ENCODE results near the gene ABL2. TPM values are rescaled to one million over a fixed set of nuclear protein-coding genes. Genes with fewer than 3 reads are reported as not detected.

ABL2 gene
- total and polyA plus RNA-seq, 9 of the 15 experiments (the other 6 are each of a cell fraction or from before 2014, with no cell fraction given) = 1.4 to 15.0 (median 8.6) TPM

- FAIRE-seq (no peak), ATAC-seq (no peak), DNase-seq (ENCODE audit: extremely low read depth in 1 of 4, low spot score in 3 of 4) (no peak)
- H3K4me3 ChIP-seq = no peak overlapping the region
- H3K9me1 ChIP-seq (ENCODE audit: control insufficient read depth, insufficient read depth, low read length) = no peaks in the 10 kb centered on the region
- no peaks in the 10 kb centered on the region for H3K27me3 ChIP-seq (ENCODE audit: control insufficient read depth in 2 of 2, insufficient read depth in 2 of 2, low read length in 2 of 2)
- H3K4me2 ChIP-seq (ENCODE audit: insufficient read depth, low read length) = no peak overlapping the region
- WGBS (ENCODE audit: insufficient coverage, low coverage, missing lambda C conversion rate) = 62% methylated on average over 3 of the region's 3 CpGs
- no TSS peak for BruUV-seq (replicated peaks)
- TF ChIP-seq HNRNPK (IDR thresholded peaks at IDR 0.05; ENCODE audit: low read depth, low read length, poor library complexity, severe bottlenecking) = no peak
- TF ChIP-seq GTF2E2 (tag; IDR thresholded peaks at IDR 0.05) = no peak
- TF ChIP-seq MXI1 (IDR thresholded peaks at IDR 0.05; ENCODE audit: low read depth, low read length) = no peak
- no peak for TF ChIP-seq ZNF740 (CRISPR knock-in tag; IDR thresholded peaks at IDR 0.05)
- TF ChIP-seq ZNF740 (tag; IDR thresholded peaks at IDR 0.05) = no peak
- TF ChIP-seq MYBL2 (IDR thresholded peaks at IDR 0.05; ENCODE audit: low read depth) = no peak
- TF ChIP-seq MYBL2 (CRISPR knock-in tag; IDR thresholded peaks at IDR 0.05; ENCODE audit: borderline replicate concordance) = no peak
- no peak for TF ChIP-seq NFIC (IDR thresholded peaks at IDR 0.05)
- TF ChIP-seq ZNF644 (tag; IDR thresholded peaks at IDR 0.05; ENCODE audit: low read depth) = no peak
- no peak for TF ChIP-seq RBM25 (IDR thresholded peaks at IDR 0.05; ENCODE audit: low read depth, low read length, severe bottlenecking)
- no peak for TF ChIP-seq U2AF1 (optimal IDR thresholded peaks at IDR 0.05; ENCODE audit: low read depth, low read length)
- no peak for TF ChIP-seq NCOA1 (IDR thresholded peaks at IDR 0.05; ENCODE audit: low read depth)
- no peak for TF ChIP-seq HNRNPLL (IDR thresholded peaks at IDR 0.05; ENCODE audit: low read depth, low read length, poor library complexity, severe bottlenecking)
- TF ChIP-seq ZNF511 (CRISPR knock-in tag; IDR thresholded peaks at IDR 0.05) = no peak
- TF ChIP-seq BCL6 (CRISPR knock-in tag; IDR thresholded peaks at IDR 0.05) = no peak
- TF ChIP-seq NUFIP1 (IDR thresholded peaks at IDR 0.05; ENCODE audit: partially characterized antibody) = no peak
- TF ChIP-seq GMEB1 (CRISPR knock-in tag; IDR thresholded peaks at IDR 0.05) = no peak
- TF ChIP-seq SMAD1 (IDR thresholded peaks at IDR 0.05; ENCODE audit: low read depth, low read length, partially characterized antibody) = no peak
- no peak for TF ChIP-seq NR0B1 (IDR thresholded peaks at IDR 0.05; ENCODE audit: partially characterized antibody)
- POLR2A ChIA-PET = no interaction called here
- in situ Hi-C loops (cut with MboI) (no loop called here), intact Hi-C loops (cut with micrococcal nuclease) (no loop called here)
- H3K27ac ChIP-seq (ENCODE audit: extremely low read depth, low read depth, low read length) = no peak overlapping the region; the same call in 2 of the 3 replicates
- peaks cover 7% of the 10 kb centered on the region; the same call in 1 of the 3 replicates for H3K79me2 ChIP-seq (ENCODE audit: control insufficient read depth, insufficient read depth, low read length)
- H4K20me1 ChIP-seq (replicated peaks; ENCODE audit: control insufficient read depth, insufficient read depth, low read length) = no peaks in the 10 kb centered on the region
- no peaks in the 10 kb centered on the region for H3K36me3 ChIP-seq (ENCODE audit: control insufficient read depth, insufficient read depth, low read length)
- H2AFZ ChIP-seq (ENCODE audit: low read depth, low read length) = no peak overlapping the region
- no peaks in the 10 kb centered on the region for H3K9me3 ChIP-seq (replicated peaks; ENCODE audit: control insufficient read depth, insufficient read depth, low read depth, low read length)
- H3K4me1 ChIP-seq (replicated peaks in 1 of 2; ENCODE audit: control insufficient read depth in 2 of 2, insufficient read depth in 2 of 2, low read length in 2 of 2) = peaks cover 0 to 12% of the 10 kb centered on the region in 2 experiments; a peak in 2 of 5 replicates
- CTCF ChIA-PET (ENCODE audit: low intra/inter-chr PET ratio) = no interaction called here
- no peak overlapping the region for H3K9ac ChIP-seq (ENCODE audit: insufficient read depth in 1 of 2, low read depth in 2 of 2, low read length in 2 of 2)
Measured at GRCh38 chr1:179143322-179143721, 86.2 kb downstream of the ABL2 start.
